ENCODE measurements around the gene FAM163B.

Gene FAM163B

GRCh38 chr9:133551446-133551845, 57.7 kb downstream of the FAM163B start:
- DNase-seq (ENCODE audit: low spot score) = no peak

DNA sequence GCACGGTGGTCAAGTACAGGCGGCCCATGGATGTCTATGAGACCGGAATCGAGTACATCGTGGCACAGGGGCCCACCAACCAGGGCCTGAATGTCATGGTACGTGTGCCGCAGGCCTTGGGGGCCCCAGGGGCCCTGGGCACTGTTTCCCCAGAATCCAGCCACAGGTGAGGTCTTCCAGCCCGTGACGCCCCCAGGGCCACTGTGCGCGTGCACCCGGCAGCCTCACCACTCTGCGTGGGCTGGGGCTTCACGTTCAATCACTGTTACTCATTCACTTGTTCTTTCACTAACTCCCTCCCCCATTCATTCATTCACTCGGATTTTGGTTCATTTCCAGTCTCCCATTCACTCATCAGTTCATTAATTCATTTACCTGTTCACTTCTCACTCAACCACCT, 62.1 kb downstream of the FAM163B start:
- DNase-seq (ENCODE audit: low spot score) = no peak

DNA sequence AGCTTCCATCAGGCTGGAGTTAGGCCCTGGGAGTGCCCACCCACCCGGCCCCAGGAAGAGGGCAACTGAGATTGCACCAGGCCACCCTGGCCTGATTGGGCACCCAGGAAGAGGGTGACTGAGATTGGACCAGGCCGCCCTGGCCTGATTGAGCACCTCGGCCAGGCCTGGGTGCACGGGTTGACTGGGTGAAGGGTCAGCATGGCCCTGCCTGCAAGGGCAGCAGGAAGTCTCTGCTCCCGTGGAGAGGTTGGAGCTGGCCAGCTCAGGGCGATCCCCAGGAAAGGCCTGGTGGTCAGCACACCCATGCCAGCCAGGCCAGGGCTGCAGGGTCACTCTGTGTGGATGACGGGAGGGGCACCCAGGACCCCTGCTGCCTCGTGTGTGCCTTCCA, 62.9 kb downstream of the FAM163B start:
- no peak for DNase-seq (ENCODE audit: low spot score)

GRCh38 chr9:133545494-133546286, 63.5 kb downstream of the FAM163B start:
- no peak for DNase-seq (ENCODE audit: low spot score)

DNA sequence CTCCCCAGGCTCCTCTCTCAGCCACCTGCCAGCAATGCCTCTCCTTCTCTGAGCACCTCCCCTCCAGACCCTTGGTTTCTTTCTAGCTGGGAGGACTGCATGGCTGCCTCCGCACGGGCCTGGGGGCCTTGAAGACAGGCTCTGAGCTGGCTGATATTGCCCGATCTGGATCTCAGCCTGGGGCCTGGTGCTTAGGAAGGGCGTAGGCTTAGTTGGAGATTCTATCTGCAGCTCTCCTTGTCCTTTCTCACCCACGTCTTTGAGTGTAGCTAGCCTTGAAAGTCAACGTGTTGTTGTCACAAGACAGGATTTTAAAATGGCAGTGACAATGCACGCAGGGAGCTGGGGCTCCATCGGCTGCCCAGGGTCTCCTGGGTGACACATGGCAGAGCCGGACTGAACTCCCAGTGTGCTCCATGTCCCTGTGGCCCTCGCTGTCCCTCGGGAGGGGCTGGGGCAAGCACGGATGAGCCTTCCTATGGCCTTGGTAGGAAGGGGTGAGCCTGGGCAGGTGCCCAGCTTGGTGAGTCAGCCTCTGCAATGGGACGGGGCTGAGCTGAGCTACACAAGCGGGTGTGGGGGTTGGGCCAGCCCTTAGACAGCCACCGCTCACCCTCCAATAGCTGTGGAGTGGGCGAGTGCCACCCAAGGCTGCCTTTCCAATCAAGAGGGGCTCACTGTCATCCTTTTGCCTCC, 65.3 kb downstream of the FAM163B start:
- DNase-seq (ENCODE audit: low spot score) = no peak

- DNase-seq (ENCODE audit: low spot score) = no peak
Measured at GRCh38 chr9:133542002-133542401, 67.2 kb downstream of the FAM163B start.

DNA sequence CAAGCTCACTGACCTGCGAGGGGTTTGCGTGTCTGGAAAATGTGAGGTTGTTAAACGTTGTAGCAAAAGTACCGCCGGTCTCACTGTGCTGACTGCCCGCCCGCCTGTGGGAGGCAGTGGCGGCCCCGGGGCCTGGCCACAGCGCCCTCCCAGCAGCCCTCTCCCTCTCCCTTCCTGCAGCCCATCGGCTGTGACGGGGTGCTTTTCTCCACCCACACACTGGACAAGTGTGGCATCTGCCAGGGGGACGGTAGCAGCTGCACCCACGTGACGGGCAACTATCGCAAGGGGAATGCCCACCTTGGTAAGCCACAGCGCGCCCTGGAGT, 68.5 kb downstream of the FAM163B start:
- no peak for DNase-seq (ENCODE audit: low spot score)

DNA sequence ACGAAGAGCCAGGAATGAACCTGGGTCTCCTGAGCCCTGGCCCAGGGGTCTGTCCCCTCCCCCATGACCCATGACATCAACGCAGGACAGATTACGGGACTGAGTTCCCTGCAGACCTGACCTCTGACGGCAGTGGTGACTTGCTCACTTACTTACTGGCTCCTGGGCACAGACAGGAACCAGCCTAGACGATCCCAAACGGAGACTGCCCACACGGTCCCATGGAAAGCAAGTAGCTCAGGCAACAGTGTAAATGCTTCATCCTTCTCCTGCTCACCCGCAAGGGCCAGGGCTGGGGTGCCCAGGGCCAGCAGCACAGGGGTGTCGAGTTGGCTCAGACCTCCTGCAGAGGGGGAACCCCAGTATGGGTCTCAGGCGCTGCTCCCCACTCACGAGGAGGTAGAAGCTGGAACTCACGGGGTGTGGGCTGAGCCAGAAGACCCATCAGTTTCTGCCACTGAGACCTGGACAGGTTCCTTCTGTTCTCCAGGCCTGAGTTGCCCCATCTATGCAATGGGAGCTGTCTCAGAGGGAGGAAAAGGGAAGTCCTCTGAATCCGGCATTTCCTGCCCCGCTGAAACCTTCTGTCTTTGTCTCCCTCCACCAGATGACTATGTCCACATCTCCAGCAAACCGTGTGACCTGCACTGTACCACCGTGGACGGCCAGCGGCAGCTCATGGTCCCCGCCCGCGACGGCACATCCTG, 69.0 kb downstream of the FAM163B start:
- DNase-seq (ENCODE audit: low spot score) = no peak

- no peak for DNase-seq (ENCODE audit: low spot score)
Measured at GRCh38 chr9:133538851-133539833, 70.0 kb downstream of the FAM163B start.

- DNase-seq (ENCODE audit: low spot score) = no peak
Measured at GRCh38 chr9:133538176-133538575, 71.0 kb downstream of the FAM163B start.

GRCh38 chr9:133537257-133537656, 71.9 kb downstream of the FAM163B start:
- DNase-seq (ENCODE audit: low spot score) = no peak

- DNase-seq (ENCODE audit: low spot score) = no peak
Measured at GRCh38 chr9:133536536-133536935, 72.7 kb downstream of the FAM163B start.

DNA sequence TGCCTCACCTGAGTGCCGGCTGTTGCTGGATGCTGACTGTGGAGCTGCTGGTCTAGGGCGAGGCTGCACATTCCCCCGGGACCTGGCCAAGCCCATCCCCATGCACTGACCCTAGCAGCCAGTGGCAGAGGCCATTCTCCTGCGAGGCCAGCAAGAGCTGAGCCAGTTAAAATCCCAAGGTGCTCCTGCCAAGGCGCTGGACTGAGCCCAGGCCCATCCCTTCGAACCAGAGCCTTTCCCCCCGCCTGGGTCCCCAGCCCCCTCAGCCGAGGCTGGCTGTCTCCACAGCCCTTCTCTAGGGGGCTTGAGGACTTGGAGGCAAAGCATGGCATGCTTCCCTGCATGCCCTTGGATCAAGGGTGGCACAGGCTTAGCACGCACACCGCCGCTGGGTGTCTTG, 73.1 kb downstream of the FAM163B start:
- DNase-seq (ENCODE audit: low spot score) = no peak

- no peak for DNase-seq (ENCODE audit: low spot score)
Measured at GRCh38 chr9:133535306-133535877, 73.8 kb downstream of the FAM163B start.

- DNase-seq (ENCODE audit: low spot score) = peak; percentile 69
Measured at GRCh38 chr9:133534346-133535291, 74.6 kb downstream of the FAM163B start, which contains the start of gene ADAMTSL2. TSS of gene ADAMTSL2 (plus strand) at chr9:133534704. CDS start at chr9:133536713, 2,009 bp downstream.

GRCh38 chr9:133533857-133534256, 75.3 kb downstream of the FAM163B start:
- peak; percentile 44 for DNase-seq (ENCODE audit: low spot score)

GRCh38 chr9:133532937-133533668, 76.1 kb downstream of the FAM163B start:
- peak; percentile 80 for DNase-seq (ENCODE audit: low spot score)

DNA sequence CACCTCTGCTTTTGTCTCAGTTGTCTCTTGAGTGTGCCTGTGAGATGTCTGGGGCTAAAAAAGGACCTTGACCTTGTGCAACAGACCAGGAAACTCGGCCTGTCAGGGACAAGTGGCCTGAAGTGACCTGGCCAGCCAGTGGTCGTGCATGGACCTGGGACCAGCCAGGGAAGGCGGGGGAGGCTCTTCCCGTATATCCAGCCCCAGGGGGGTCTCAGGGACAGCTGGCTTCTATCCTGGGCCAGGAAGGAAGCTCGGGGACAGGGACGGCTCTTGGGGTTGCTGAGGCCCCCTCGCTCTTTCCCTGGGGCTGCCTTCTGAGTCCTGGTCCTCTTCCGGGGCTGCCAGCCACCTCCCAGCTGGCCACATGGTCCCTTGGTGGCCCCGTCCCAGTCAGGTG, 77.9 kb downstream of the FAM163B start:
- DNase-seq (ENCODE audit: low spot score) = no peak

DNA sequence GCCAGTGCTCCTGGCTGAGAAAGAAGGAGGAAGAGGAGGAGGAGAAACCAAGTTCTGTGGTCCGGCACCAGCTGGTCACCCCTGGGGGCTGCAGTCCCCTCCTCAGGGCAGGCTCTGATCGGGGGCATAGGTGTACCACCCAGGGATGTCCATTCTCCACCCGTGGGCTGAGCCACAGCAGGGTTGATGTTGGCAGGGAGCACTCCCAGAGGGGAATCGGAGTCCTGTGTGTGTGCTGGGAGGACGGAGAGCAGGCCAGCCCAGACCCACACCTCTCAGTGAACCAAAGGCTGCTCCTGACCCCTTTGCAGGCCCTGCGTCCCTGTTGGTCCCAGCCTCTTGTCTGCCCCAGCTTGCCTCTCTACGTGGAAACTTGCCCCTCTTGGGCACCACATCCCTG, 79.3 kb downstream of the FAM163B start:
- no peak for DNase-seq (ENCODE audit: low spot score)
